Astrocyte of the spinal cord (primary cell): ENCODE results near the gene TJP2.

ENCODE experiments used
- DNase-seq: peaks from one replicate; pipeline ENCODE4 v3.0.0; 2011; ENCODE audit warnings: low read depth, low spot score
- H3K4me3 ChIP-seq: 2 replicates; pipeline ENCODE4 v1.5.1; 2011; ENCODE audit warnings: low read depth, mild to moderate bottlenecking, low read length, moderate library complexity
- CTCF ChIP-seq: IDR thresholded peaks from 2 replicates; pipeline ENCODE4 v1.5.1; 2012; ENCODE audit warnings: low read depth, mild to moderate bottlenecking, low read length, inconsistent platforms
- in situ Hi-C: cut with HindIII; loops from 2 replicates; pipeline ENCODE4 v1.10.0; 2017; ENCODE audit warnings: low sequenced_read_pairs

Gene TJP2

GRCh38 chr9:69255591-69255990, 81.5 kb downstream of the TJP2 start:
- in situ Hi-C loops, result no loop called here
- TF ChIP-seq CTCF, result no peak

GRCh38 chr9:69258551-69258950, 84.5 kb downstream of the TJP2 start:
- no peak for TF ChIP-seq CTCF
- DNase-seq, result no peak
- in situ Hi-C loops, result no loop called here

More at GRCh38 chr9:69255591-69255990, 81.5 kb downstream of the TJP2 start:
- no peak for DNase-seq
- no peak overlapping the region for H3K4me3 ChIP-seq

GRCh38 chr9:69260161-69260560, 86.1 kb downstream of the TJP2 start:
- no peak for DNase-seq
- TF ChIP-seq CTCF, result no peak
- in situ Hi-C loops, result no loop called here
- no peak overlapping the region for H3K4me3 ChIP-seq

More at GRCh38 chr9:69258551-69258950, 84.5 kb downstream of the TJP2 start:
- H3K4me3 ChIP-seq, result no peak overlapping the region

- no peak for DNase-seq
- in situ Hi-C loops, result no loop called here
- TF ChIP-seq CTCF, result no peak
- no peak overlapping the region for H3K4me3 ChIP-seq
These were observed 87.6 kb downstream of the TJP2 start for GRCh38 chr9:69261636-69262035.

GRCh38 chr9:69264526-69264925, 90.4 kb downstream of the TJP2 start:
- DNase-seq, result no peak
- in situ Hi-C loops, result no loop called here

GRCh38 chr9:69265891-69266290, 91.8 kb downstream of the TJP2 start:
- no peak for TF ChIP-seq CTCF
- H3K4me3 ChIP-seq, result no peak overlapping the region
- peak; percentile 10 for DNase-seq
- in situ Hi-C loops, result no loop called here

More at GRCh38 chr9:69264526-69264925, 90.4 kb downstream of the TJP2 start:
- TF ChIP-seq CTCF, result no peak
- H3K4me3 ChIP-seq, result no peak overlapping the region

- in situ Hi-C loops, result no loop called here
- no peak for TF ChIP-seq CTCF
- no peak overlapping the region for H3K4me3 ChIP-seq
- no peak for DNase-seq
These were observed 98.1 kb downstream of the TJP2 start for GRCh38 chr9:69272212-69272611.
